Astrocyte (in vitro differentiated cells and primary cell): ENCODE data around the gene CDYL. TPM values are rescaled to one million over a fixed set of nuclear protein-coding genes. Genes with fewer than 3 reads are reported as not detected.
A peak's percentile ranks its signal among the peaks of the same experiment; 100 is the strongest.

Experiments used
- DNase-seq: peaks from one replicate; pipeline ENCODE4 v3.0.0-alpha.2; 2010; ENCODE audit warnings: low read depth
- FAIRE-seq: peaks from 2 replicates; lab custom pipeline; 2011; peaks lifted over from hg19 to GRCh38; lab: Jason Lieb, UNC
- H2AFZ ChIP-seq: 2 replicates; pipeline ENCODE4 v1.6.0; 2012; ENCODE audit warnings: low read depth, low read length, inconsistent platforms
- H3K27ac ChIP-seq: 2 replicates; pipeline ENCODE4 v1.5.1; 2011; ENCODE audit warnings: low read depth, low read length, inconsistent platforms
- H3K27me3 ChIP-seq: 2 replicates; pipeline ENCODE4 v1.6.0; 2011; ENCODE audit warnings: low read length, inconsistent platforms; ENCODE audit not compliant: insufficient read depth
- H3K36me3 ChIP-seq: 2 replicates; pipeline ENCODE4 v1.5.1; 2011; ENCODE audit warnings: low read length, inconsistent platforms; ENCODE audit not compliant: insufficient read depth
- H3K4me1 ChIP-seq: 2 replicates; pipeline ENCODE4 v1.5.1; 2011; ENCODE audit warnings: low read length, inconsistent platforms; ENCODE audit not compliant: insufficient read depth
- H3K4me2 ChIP-seq: 2 replicates; pipeline ENCODE4 v1.6.0; 2012; ENCODE audit warnings: low read length, inconsistent platforms
- H3K4me3 ChIP-seq: 2 replicates; pipeline ENCODE4 v1.5.1; 2011; ENCODE audit warnings: low read depth, mild to moderate bottlenecking, low read length, inconsistent platforms; ENCODE audit not compliant: insufficient read depth
- H3K79me2 ChIP-seq: 2 replicates; pipeline ENCODE4 v1.6.0; 2012; ENCODE audit warnings: mild to moderate bottlenecking, low read length, inconsistent platforms; ENCODE audit not compliant: insufficient read depth
- H3K9ac ChIP-seq: 2 replicates; pipeline ENCODE4 v1.6.0; 2012; ENCODE audit warnings: mild to moderate bottlenecking, low read length, inconsistent platforms
- H3K9me3 ChIP-seq: 2 replicates; pipeline ENCODE4 v1.5.1; 2012; ENCODE audit warnings: low read depth, mild to moderate bottlenecking, low read length, inconsistent platforms; ENCODE audit not compliant: insufficient read depth
- H4K20me1 ChIP-seq: 2 replicates; pipeline ENCODE4 v1.6.0; 2012; ENCODE audit warnings: low read length, inconsistent platforms; ENCODE audit not compliant: insufficient read depth
- H3K27ac Mint-ChIP-seq: one replicate; pipeline ENCODE4 v1.8.0; 2021; ENCODE audit warnings: mild to moderate bottlenecking, mixed read lengths; ENCODE audit not compliant: unreplicated experiment
- H3K27me3 Mint-ChIP-seq: one replicate; pipeline ENCODE4 v1.8.0; 2021; ENCODE audit warnings: low read depth, mixed read lengths; ENCODE audit not compliant: unreplicated experiment
- H3K36me3 Mint-ChIP-seq: one replicate; pipeline ENCODE4 v1.8.0; 2021; ENCODE audit warnings: low read depth, mixed read lengths; ENCODE audit not compliant: unreplicated experiment
- H3K4me1 Mint-ChIP-seq: one replicate; pipeline ENCODE4 v1.8.0; 2021; ENCODE audit warnings: low read depth, mixed read lengths; ENCODE audit not compliant: unreplicated experiment
- H3K4me3 Mint-ChIP-seq: one replicate; pipeline ENCODE4 v1.8.0; 2021; ENCODE audit warnings: mild to moderate bottlenecking, moderate library complexity, mixed read lengths; ENCODE audit not compliant: unreplicated experiment
- H3K9me3 Mint-ChIP-seq: one replicate; pipeline ENCODE4 v1.8.0; 2021; ENCODE audit warnings: mild to moderate bottlenecking, mixed read lengths; ENCODE audit not compliant: unreplicated experiment
- CTCF ChIP-seq: IDR thresholded peaks from 2 replicates; pipeline ENCODE4 v1.5.1; 2011; ENCODE audit warnings: low read depth, mild to moderate bottlenecking, inconsistent platforms, low read length, moderate library complexity; ENCODE audit not compliant: insufficient read depth
- EZH2 ChIP-seq: IDR thresholded peaks from 2 replicates; pipeline ENCODE4 v1.6.1; 2012; ENCODE audit warnings: mild to moderate bottlenecking, low read length, inconsistent platforms; ENCODE audit not compliant: insufficient read depth
- total RNA-seq: library from RNA; stranded (reverse); gene quantifications from 2 replicates; pipeline ENCODE4 v1.2.1, GENCODE V29; 2021

Gene CDYL
- total RNA-seq, 1 donor from 2014 or later, result 87.1 TPM

- Histone ChIP-seq H3K36me3 (no peaks in the 10 kb centered on the region), H4K20me1 (peaks cover 54% of the 10 kb centered on the region), H3K4me2 (no peak overlapping the region), H3K79me2 (peaks cover 8% of the 10 kb centered on the region), H3K4me3 (no peak overlapping the region), H3K4me1 (peaks cover 21% of the 10 kb centered on the region), H3K27me3 (no peaks in the 10 kb centered on the region), H3K9me3 (no peaks in the 10 kb centered on the region), H2AFZ (no peak overlapping the region), H3K27ac (no peak overlapping the region), H3K9ac (no peak overlapping the region)
- FAIRE-seq, result no peak
- no peak overlapping the region for H3K27ac Mint-ChIP-seq
- no peaks in the 10 kb centered on the region for H3K27me3 Mint-ChIP-seq
- H3K36me3 Mint-ChIP-seq, result peaks cover 7% of the 10 kb centered on the region
- no peaks in the 10 kb centered on the region for H3K9me3 Mint-ChIP-seq
- TF ChIP-seq EZH2, result no peak
- TF ChIP-seq CTCF, result no peak
- peaks cover 45% of the 10 kb centered on the region for H3K4me1 Mint-ChIP-seq
- DNase-seq, result no peak
- no peak overlapping the region for H3K4me3 Mint-ChIP-seq
Measured at GRCh38 chr6:4937414-4937813, 161.2 kb downstream of the CDYL start.

GRCh38 chr6:4939241-4939640 is 163.0 kb downstream of the CDYL start:
- Mint-ChIP-seq H3K4me1 (peaks cover 49% of the 10 kb centered on the region), H3K27ac (no peak overlapping the region), H3K36me3 (peaks cover 6% of the 10 kb centered on the region), H3K27me3 (no peaks in the 10 kb centered on the region), H3K9me3 (no peaks in the 10 kb centered on the region), H3K4me3 (no peak overlapping the region)
- H3K79me2 ChIP-seq, result peaks cover 3% of the 10 kb centered on the region
- peaks cover 30% of the 10 kb centered on the region for H3K4me1 ChIP-seq
- no peak overlapping the region for H3K9ac ChIP-seq
- peaks cover 46% of the 10 kb centered on the region for H4K20me1 ChIP-seq
- H3K27me3 ChIP-seq, result no peaks in the 10 kb centered on the region
- H3K9me3 ChIP-seq, result no peaks in the 10 kb centered on the region
- TF ChIP-seq CTCF, result no peak
- no peak for TF ChIP-seq EZH2
- no peaks in the 10 kb centered on the region for H3K36me3 ChIP-seq
- no peak for FAIRE-seq
- DNase-seq, result no peak
- no peak overlapping the region for H3K4me2 ChIP-seq
- H3K4me3 ChIP-seq, result no peak overlapping the region
- H2AFZ ChIP-seq, result no peak overlapping the region
- H3K27ac ChIP-seq, result no peak overlapping the region

- Histone ChIP-seq H3K4me1 (peaks cover 30% of the 10 kb centered on the region), H3K27me3 (no peaks in the 10 kb centered on the region), H4K20me1 (peaks cover 38% of the 10 kb centered on the region), H3K4me3 (no peak overlapping the region), H3K79me2 (no peaks in the 10 kb centered on the region), H3K4me2 (peak overlapping the region; percentile 0), H3K36me3 (no peaks in the 10 kb centered on the region), H3K9ac (no peak overlapping the region), H3K27ac (no peak overlapping the region), H2AFZ (no peak overlapping the region), H3K9me3 (no peaks in the 10 kb centered on the region)
- DNase-seq (peak; percentile 49), FAIRE-seq (no peak)
- peaks cover 15% of the 10 kb centered on the region for H3K36me3 Mint-ChIP-seq
- no peaks in the 10 kb centered on the region for H3K9me3 Mint-ChIP-seq
- TF ChIP-seq CTCF (no peak), EZH2 (no peak)
- peak overlapping the region; percentile 94 for H3K27ac Mint-ChIP-seq
- H3K4me1 Mint-ChIP-seq, result peaks cover 54% of the 10 kb centered on the region
- H3K4me3 Mint-ChIP-seq, result no peak overlapping the region
- no peaks in the 10 kb centered on the region for H3K27me3 Mint-ChIP-seq
Measured at GRCh38 chr6:4940416-4940815, 164.2 kb downstream of the CDYL start.
